Measurements from ENCODE around the gene MAP7.
A peak's percentile ranks its signal among the peaks of the same experiment; 100 is the strongest.

The MAP7 gene

DNA sequence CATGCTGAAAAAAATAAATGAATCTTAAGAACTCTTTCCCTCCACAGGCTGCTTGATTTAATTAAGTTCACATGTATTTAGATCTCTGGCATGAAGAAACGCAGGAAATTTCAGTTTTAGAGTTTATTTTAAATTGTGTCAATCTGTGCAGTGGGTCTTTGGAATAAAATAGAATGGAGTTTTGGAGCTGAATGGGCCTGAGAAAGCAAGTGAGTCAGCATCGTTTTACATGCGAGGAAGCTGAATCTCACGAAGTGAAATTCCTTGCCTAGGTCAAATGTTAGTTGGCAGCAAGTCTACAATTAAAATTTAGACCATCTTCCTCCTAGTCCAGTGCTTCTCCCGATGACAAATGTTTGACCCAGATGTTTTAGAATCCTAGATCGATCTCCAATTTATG lies 22.4 kb downstream of the MAP7 start:
- no peak for DNase-seq

DNA sequence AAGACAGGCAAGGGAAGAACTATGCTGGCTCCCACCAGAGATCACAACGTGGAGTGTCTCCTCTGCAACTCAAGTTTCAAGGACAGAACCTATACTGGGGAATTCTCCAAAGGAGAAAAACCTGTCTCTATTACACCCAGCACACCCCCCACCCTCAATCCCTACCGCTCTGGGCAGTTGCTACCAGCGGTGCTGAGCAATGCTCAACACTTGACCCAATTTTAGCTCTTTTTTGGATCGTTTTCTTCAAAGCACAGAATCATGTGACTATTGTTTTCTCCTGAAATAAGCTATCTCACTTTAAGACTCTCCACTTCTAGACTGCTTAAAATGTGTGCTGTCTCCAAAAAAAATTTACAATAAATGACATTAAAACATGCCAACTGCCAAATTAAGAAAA lies 23.3 kb downstream of the MAP7 start:
- DNase-seq: no peak

DNA sequence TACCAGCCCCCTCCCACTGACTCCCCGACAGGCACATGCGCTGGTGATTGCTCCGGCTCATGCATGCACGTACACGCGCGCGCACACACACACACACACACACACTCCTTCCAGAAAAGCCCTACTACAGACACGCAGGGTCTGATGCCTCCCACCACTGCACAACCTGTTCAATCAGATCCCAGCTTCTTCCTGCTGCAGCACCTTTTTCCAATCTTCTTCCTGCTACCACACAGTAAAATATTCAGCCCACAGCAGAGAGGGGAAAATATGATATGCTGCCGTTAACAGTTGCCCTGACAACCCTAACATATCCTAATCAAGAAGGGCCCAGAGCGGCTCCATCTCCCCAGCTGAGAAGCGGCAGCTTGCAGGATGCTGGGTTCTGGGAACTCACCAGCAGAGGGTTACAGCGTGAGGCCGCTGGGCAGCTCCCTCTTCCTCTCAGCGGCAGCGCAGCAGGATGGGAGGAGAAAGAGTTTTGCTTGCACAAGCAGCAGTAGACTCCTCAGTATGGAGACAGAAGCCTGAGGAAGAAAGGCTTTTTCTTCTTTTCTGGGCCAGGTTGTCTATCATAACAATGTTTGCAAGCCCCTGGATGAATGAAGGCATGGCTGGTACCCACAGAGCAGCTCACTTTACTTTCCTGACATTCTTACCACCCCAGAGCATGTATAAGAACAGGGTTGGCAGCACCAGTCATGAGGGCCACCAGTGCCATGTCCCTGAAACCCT lies 23.9 kb downstream of the MAP7 start:
- DNase-seq: peak; percentile 45

DNA sequence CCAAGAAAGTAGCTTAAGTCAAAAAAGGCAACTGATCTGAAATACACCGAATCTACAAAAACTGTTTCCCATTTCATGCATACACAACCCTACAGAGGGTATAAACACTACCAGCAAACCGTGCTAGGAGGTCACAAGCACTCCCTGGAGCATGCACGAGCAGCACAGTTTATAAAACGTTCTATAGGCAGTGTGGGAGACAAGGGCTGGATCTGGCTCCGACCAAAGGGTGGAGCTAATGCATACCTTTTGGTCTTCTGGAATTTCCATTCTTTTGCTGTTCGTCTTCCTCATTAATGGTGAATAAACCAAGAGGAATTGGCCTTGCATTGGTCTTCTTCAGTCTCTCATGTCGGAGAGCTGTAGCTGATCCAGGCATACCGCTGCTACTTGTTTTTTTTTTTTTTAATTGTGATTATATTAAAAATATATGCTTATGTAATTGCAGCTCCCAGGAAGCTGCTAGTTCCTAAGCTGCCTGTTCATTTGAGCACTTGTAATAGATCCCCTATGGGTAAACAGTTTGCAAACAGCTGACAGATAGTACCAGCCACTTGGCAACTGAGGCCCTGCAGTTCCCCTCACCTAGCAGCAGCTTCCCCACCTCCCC lies 24.5 kb downstream of the MAP7 start:
- DNase-seq: no peak

DNA sequence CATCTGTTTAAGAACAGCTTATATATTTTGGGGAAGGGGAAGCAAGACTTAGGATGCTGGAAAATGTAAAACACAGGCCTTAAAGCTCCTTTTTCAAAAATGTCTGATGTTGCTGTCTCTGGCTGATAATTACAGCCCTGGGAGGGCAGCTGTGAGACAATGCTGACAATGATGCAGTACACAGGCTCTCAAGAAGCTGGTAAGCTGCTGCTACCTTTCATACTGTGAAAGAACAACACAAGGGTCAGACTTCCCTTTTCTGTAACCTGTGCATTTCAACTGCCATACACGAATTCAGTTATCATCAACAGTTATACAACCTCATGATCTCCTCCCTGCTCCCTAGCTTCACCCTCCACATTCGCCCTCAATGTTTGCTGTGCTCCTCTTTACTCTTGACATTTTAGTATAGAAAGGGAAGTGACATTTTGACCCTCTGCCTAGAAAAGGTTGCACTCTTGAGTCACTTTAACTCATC lies 25.2 kb downstream of the MAP7 start:
- no peak for DNase-seq

DNA sequence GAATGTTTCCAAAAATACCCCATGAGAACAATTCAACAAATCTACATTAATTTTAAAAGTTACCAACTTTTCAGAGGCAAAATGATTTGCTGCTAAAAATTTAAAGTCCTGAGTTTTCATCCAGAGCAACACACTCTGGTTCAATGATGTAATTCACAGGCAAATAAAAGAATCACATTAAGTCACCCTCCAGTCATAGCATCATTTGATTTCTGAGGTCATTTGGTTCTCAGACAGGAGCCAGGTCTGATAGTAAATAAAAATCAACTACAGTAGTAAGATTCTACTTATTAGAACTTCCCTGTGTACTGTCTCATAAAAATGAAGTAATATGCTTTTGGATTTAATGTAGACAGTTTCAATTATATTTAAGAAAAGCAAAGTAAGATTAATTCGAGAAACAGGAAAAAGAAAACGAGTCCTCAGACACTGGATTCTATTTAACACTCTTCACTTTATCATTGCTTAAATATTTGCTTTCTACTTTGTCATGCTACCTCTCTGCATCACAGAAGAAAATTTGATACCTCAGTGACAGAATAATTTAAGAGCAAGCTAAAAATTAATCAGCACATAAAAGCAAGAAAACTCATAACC lies 25.8 kb downstream of the MAP7 start:
- no peak for DNase-seq

DNA sequence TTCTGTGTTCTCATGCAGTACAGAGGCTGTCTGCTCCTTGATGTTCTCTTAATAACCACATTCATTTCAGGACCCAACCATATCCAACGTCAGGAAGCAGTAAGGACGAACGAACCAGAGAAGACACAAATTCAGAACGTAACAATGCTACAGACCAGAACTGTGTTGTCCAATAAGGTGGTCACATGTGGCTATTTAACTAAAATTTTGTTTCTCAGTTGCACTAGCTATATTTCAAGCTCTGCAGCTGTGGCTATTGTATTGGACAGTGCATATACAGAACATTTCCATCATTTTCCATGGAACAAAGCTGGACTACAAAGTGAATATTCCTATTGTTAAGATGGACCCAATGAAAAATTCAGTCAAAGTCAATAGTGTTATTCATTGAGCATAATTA lies 27.0 kb downstream of the MAP7 start:
- DNase-seq: no peak

DNA sequence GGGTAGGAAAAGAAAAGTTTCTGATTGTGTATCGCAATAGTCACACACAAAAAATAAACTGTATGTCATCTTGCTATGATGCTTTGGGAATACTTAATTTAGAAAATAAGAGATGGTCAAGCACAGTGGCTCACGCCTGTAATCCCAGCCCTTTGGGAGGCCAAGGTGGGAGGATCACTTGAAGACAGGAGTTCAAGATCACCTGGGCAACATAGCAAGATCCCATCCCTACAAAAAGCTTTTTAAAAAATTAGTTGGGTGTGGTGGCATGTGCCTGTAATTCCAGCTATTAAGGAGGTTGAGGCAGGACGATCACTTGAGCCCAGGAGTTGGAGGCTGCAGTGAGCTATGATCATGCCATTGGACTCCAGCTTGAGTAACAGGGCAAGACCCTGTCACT lies 27.6 kb downstream of the MAP7 start:
- DNase-seq: no peak

DNA sequence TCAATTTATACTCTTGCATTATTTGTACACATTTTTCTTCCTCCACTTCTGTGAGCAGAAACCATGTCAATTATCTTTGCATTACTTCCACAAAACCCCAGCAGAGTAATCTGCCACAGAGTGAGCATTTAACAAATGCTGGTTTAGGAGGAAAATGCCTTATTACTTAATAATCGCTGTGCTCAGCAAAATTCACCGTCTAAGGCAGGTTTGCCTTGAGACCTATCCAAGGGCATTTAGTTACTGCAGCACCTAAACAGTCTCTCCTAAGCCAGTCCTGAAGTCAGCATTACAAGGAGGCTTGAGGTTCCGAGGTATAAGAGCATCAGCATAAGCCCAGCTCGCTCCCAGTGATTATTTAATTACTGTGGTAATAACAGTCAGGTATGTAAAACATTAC lies 28.3 kb downstream of the MAP7 start:
- no peak for DNase-seq

DNA sequence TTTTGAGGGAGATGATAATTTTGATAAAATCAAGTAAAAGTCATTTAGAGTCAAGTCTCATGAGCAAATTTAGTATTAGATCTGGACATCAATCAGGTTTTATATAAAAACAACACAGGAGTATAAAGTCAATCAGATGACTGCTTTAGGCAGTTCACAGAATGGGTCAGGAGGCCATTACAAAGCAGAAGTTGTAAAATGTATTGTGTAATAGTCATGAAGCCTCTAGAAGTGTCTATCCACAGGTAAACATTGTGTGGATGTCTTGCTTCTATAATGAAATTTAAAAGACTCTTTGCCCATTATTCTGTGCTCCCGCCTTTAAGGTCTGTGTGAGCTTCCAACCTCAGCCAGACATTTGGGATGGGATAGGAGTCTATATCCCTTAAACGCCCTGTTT lies 28.8 kb downstream of the MAP7 start:
- no peak for DNase-seq

DNA sequence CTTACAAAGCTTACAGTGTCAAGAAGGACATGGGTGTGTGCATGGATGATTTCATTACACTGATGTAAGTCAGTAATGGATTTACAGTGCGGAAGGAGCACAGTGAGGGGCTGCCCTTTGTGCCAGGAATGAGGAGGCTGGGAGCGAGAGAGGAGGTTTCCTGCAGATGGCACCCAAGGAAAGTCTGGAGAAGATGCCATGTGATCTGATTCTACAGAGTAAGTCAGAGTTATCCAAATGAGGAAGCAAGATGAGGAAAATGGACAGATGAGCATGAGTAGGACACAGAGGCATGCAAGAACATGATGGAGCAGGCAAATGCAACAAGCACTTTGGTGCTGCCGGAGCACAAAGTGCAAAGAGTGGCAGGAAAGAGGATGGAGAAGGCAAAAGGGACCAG lies 29.7 kb downstream of the MAP7 start:
- no peak for DNase-seq

DNA sequence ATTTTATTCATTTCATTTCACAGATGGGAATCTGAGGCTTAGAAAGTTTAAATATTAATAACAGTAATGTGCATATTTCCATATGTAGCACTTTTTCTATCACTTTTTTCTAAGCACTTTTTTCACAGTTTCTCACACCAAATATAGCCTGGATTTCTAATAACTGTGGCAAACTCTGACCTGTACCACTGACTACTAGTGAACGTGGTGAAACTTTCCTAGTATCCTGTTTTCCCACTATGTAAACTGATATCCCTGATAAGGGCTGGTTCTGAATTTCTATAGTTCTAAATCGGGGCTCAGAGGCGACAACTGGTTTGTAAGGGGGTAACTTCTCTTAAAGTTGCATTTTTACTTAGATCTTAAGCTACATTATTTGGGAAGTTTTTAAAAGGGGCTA lies 32.6 kb downstream of the MAP7 start:
- no peak for DNase-seq

DNA sequence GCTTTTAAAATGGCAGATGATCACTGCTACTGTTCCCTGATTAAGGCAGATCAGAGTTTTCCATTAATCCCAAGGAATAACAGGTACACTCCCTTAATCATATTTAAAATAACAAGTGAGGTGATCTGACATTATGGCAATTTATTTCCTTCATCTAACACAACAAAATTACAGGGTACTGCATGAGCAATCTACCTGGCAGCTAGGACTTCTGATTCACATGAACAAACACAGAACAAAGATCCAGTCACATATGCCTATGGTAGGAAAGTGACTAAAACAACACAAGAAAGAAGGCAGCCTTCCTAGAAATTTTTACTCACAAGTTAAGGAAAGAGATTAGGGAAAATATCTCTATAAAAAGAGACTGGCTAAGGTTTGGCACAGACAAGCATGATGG lies 33.2 kb downstream of the MAP7 start:
- DNase-seq: no peak

DNA sequence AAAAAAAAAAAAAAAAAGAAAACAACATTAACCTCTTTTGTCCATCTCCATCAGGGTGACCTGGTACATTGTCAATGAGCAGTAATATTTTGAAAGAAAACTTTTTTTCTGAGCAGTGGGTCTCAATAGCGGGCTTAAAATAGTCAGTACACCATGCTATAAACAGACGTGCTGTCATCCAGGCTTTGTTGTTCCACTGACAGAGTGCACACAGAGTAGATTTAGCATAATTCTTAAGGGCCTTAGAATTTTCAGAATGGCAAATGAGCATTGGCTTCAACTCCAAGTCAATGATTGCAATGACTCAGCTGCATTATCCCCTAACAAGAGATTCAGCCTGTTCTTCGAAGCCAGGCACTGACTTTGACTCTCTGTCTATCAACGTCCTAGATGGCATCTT lies 35.6 kb downstream of the MAP7 start:
- DNase-seq: no peak

DNA sequence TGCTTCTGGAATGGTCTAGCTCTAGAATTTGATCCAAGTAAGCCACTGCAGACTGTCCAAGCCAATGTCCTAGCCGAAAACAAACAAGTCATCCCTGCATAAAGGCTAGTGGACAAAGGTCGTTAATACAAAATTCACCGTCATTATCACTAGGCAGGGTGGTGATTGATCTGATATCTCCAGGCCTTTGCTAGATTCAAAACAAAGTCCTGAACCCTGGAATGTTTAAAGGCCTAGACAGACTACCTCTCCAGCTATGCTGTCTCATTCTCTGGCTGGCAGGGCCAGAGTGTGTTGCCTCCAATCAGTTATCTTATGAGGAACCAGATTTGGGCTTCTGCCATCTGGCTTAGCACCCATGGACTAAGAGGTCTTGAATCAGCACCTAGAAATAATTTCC lies 38.3 kb downstream of the MAP7 start:
- no peak for DNase-seq

DNA sequence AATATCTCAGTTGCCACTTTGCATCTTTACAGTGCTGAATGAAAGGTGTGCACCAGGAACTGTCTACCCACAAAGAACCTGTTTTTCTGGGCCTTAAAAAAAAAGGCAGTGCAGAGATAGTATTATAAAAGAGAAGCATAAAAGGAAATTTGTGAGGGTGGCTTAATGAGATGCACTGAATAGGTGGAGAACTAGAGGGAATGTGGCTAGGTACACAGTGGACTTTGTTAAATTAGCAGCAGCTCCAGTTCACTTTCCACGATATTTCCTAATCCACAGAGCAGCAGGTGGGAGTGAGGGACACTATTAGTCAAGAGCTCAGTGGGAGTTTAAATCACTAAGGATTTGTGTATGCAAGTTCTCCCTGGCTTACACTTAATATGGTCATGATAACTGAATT lies 38.8 kb downstream of the MAP7 start:
- no peak for DNase-seq

DNA sequence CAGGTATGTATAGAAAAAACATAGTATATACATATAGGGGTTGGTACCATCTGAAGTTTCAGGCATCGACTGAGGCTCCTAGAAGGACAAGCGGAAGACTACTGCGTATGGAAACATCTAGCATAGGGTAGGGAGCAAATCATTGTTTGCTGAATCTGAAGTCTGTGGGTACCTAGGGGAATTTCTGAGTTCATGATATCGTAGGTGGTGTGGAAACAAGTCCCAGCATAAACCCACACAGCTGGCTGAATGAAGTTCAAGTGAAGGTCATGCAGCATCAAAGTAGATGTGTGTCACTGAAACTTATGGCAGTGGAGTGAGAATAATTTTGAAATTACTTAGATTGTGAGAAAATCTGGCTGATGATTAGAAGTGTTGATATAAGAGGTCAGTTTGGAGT lies 39.4 kb downstream of the MAP7 start:
- DNase-seq: no peak

DNA sequence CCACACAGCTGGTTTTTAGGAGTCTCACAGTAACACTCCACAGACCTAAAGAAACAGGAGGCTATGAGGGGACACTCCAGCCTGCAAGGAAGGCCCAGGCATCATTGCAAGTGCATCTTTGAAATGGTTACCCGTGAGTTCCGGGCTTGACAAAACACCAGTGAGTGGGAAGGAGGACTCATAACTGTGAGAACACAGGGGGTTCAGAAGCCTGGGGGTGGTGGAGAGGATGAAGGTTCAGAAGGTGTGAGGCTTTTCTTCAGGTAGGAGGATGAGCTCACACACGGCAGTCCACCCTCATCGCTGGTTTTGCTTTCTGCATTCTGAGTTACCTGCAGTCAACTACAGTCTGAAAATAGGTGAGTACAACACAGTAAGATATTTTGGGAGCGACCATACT lies 39.9 kb downstream of the MAP7 start:
- no peak for DNase-seq

DNA sequence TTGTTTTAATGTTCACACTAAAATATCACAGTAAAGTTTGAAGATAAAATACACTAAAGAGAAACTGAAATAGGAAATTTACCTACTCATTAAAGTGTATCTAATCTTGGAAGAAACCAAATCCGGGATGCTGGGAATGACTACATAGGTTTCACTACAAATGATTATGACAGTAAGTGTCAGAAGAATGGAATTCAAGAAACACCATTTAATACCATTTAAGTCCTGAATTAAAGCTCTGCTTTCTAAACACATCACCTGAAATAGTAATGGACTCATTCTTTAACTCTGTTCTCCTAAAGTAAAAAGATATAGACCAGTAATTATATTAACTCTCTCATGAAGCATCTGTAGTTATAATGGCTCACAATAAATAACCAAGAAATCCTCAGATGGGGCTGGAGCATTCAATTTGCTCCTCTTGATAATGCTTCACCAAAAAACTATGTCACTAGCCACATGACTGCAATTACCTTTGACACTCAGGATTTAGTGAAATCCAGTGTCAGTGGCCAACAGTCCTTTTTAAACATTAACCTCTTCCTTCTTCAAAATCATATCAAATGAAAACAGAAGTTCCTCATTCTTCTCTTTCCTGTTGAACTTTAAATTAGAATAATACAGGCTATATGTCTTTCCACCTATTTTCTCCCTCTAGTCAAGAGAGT lies 41.4 kb downstream of the MAP7 start:
- no peak for DNase-seq

DNA sequence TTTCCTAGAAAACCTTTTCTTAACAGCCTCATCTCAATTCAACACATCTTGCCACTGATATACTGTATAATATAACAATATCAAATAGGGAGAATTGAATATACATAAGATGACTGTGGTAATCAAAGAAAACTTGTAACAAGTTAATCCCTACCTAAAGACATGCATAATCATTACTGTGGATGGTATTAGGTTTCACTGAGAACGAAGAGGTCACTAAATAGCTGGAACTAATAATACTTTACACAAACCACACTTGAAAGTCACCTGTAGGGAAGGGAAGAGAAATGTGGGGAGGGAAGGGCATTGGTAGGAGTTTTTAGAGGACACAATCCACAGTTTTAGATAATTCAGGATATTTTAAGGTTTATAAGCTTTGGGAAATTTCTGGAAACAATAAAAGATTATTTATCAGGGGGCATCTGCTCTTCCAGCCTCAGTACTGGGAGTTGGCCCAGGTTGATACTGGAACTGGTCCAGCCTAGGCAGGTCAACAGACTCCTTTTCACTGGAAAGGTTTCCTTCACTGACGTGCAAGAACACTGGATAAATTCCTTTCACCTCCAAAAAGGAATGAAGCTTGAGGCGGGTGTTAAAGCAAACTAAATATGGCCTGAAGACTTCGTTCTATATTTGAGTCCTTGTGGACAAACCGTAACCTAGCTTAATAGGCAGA lies 44.0 kb downstream of the MAP7 start:
- no peak for DNase-seq

DNA sequence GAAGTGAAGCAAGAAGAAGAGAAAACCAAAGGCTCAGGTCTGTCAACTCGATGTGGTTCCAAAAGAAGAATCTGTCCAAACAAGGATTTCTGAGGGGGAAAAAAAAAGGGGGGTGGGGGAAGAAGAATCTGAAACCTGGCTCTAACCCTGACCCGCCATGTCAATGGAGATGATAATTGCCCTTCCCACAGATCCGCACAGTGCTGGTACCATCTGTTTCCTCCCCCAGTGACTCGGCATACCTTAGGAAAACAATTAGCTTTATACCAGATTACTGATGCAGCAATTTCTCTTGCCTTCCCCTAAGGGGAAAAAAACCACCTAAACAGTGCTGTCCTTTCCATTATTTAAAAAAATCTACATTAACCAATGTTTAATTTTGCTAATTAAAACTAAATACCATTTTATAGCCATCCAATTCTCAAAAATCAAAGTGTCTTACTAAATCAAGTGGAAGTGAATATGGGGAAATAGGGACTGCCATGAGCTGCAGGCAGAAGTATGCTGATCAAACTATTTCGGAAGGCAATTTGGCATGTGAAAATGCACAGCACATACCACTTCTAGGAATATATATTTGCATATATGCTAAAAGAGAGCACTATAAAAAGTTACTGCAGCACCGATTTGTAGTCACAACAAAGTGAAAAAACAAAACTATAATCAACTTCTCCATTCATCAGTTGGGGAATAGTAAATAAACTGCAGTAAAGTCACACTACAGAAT lies 46.8 kb downstream of the MAP7 start:
- DNase-seq: no peak

DNA sequence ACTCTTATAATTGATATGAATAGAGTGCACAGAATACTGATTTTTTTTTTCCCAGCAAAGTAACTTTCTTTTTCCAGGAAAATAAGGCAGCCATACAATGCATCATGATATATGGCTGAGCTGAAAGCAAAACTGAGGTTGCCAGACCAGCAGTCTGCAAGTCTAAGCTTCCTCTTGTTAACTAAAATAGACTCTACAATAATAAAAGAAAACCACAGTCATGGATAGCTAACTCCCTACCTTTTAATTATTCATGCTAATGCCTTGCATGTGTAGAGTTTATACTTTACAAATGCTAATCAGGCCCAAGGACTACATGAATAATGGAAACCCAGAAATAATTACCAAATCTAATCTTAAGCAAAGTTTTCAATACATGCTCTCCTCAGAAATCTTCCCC lies 47.4 kb downstream of the MAP7 start:
- DNase-seq: no peak

DNA sequence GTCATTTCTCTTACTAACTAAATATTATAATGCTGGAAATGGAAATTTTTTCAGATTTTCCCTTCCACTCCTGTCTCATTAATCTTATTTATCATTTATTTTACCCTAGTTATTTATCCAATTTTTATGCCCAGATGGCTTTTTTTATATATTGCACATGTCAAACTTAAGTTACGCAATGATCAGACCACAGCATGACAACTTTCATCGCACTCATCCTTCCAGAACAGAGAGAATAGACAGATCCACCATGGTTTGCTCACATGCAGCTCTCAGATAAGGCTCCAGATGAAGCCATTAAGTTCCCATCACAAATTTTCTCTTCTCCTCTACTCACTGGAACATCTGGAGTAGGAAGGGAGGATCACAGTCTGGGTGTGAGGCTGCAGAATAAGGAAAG lies 48.7 kb downstream of the MAP7 start:
- no peak for DNase-seq

Data from activated CD4-positive, alpha-beta T cell treated with anti-CD3 and anti-CD28 coated beads, Interleukin-2, amount 50 U/mL, for 16 hours (primary cell).